AG09309 (cell line): ENCODE measurements around the gene SLC39A3.

Experiments used
- DNase-seq: peaks from one replicate; pipeline ENCODE4 v3.0.0-alpha.2; 2010; ENCODE audit warnings: low read depth
- H3K4me3 ChIP-seq: 2 replicates; pipeline ENCODE4 v1.5.1; 2011; ENCODE audit warnings: mild to moderate bottlenecking, low read depth, low read length, moderate library complexity; ENCODE audit not compliant: control insufficient read depth
- CTCF ChIP-seq: IDR thresholded peaks from 2 replicates; pipeline ENCODE4 v1.5.1; 2011; ENCODE audit warnings: mild to moderate bottlenecking, low read depth, low read length, inconsistent platforms; ENCODE audit not compliant: insufficient read depth, control insufficient read depth; ENCODE audit errors: missing control alignments

The SLC39A3 gene

GRCh38 chr19:2719920-2720776, 19.7 kb downstream of the SLC39A3 start:
- peak overlapping the region; percentile 74 for H3K4me3 ChIP-seq
- no peak for DNase-seq
- TF ChIP-seq CTCF: peak; percentile 14

- DNase-seq: no peak
- H3K4me3 ChIP-seq: no peak overlapping the region; the same call in 1 of the 2 replicates
- TF ChIP-seq CTCF: no peak
Observed at GRCh38 chr19:2719232-2719735, 20.5 kb downstream of the SLC39A3 start.

GRCh38 chr19:2717638-2718541, 21.9 kb downstream of the SLC39A3 start:
- no peak for DNase-seq
- H3K4me3 ChIP-seq: no peak overlapping the region
- TF ChIP-seq CTCF: no peak

- H3K4me3 ChIP-seq: no peak overlapping the region
- DNase-seq: no peak
- no peak for TF ChIP-seq CTCF
Observed at GRCh38 chr19:2716722-2717637, 22.8 kb downstream of the SLC39A3 start.

- H3K4me3 ChIP-seq: no peak overlapping the region
- no peak for TF ChIP-seq CTCF
- DNase-seq: no peak
Observed at GRCh38 chr19:2716275-2716650, 23.6 kb downstream of the SLC39A3 start.
